ENCODE measurements around the gene HSFY2.
"Not testable (repeated sequence)": the region's sequence is repeated elsewhere in the genome, so short reads cannot be mapped to it uniquely, and the experiment has no call there.

DNA sequence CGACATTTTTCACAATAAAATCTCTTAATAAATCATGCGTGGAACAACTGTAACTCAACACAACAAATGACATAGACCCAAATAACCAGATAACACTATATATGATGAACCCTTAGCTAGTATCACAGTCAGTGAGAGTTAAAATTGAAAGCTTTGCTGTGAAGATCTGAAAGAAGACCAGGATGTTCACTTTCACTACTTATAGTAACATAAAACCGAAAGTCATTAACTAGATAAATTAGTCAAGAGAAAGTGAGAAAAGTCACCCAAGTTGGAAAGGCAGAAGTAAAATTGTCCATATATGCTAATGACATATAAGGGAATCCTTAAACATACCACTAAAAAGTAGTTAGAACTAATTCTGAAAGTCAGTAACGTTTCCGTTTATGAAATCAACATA is 42.2 kb upstream of the HSFY2 start:
- TF ChIP-seq YY1 (IDR thresholded peaks at IDR 0.05; ENCODE audit: extremely low read depth, insufficient replicate concordance, low read depth, low read length); POLR2A (IDR thresholded peaks at IDR 0.05; ENCODE audit: borderline replicate concordance, extremely low read depth, insufficient read depth, insufficient read length); EZH2 (IDR thresholded peaks at IDR 0.05); CTCF (IDR thresholded peaks at IDR 0.05 in 2 of 3, conservative IDR thresholded peaks at IDR 0.05 in 1 of 3; ENCODE audit: borderline replicate concordance in 1 of 3, insufficient read depth in 1 of 3, low read depth in 2 of 3, low read length in 2 of 3): not testable (repeated sequence)
